HepG2 (cell line): Measurements from ENCODE around the gene MINDY3. TPM values are rescaled to one million over a fixed set of nuclear protein-coding genes. Genes with fewer than 3 reads are reported as not detected.

Experiments used
- ASH2L ChIP-seq: fragments of 300-600, 200-600 bp; sonication (generic); IDR thresholded peaks from 2 replicates; pipeline ENCODE4 v1.7.0; 2017; ENCODE audit warnings: low read depth, mild to moderate bottlenecking, moderate library complexity, mixed read lengths, low read length; ENCODE audit not compliant: insufficient read length
- BRD4 ChIP-seq: sonication (generic); formaldehyde crosslinking; IDR thresholded peaks from 2 replicates; pipeline ENCODE4 v1.4.0; 2020; ENCODE audit warnings: missing genetic modification reagents
- CCAR2 ChIP-seq: fragments of 200-400 bp; formaldehyde crosslinking; optimal IDR thresholded peaks from 2 replicates; pipeline ENCODE3; 2018; ENCODE audit warnings: low read depth, mild to moderate bottlenecking, low read length, moderate library complexity
- DNMT3B ChIP-seq: conservative IDR thresholded peaks from 2 replicates; pipeline ENCODE4 v1.6.1; 2016; ENCODE audit warnings: missing biosample characterization, control low read depth
- GATA4 ChIP-seq: sonication (generic); IDR thresholded peaks from 2 replicates; pipeline ENCODE4 v1.6.1; 2016; ENCODE audit warnings: antibody characterized with exemption, low read depth, borderline replicate concordance
- HIVEP1 ChIP-seq: sonication (generic); formaldehyde crosslinking; IDR thresholded peaks from 2 replicates; pipeline ENCODE4 v1.4.0; 2020; ENCODE audit warnings: mild to moderate bottlenecking, missing genetic modification reagents
- HOXA5 ChIP-seq: sonication (generic); formaldehyde crosslinking; IDR thresholded peaks from 2 replicates; pipeline ENCODE4 v1.4.0; 2020; ENCODE audit warnings: missing genetic modification reagents
- KDM6A ChIP-seq: IDR thresholded peaks from 2 replicates; pipeline ENCODE4 v1.6.1; 2016; ENCODE audit warnings: low read depth
- MATR3 ChIP-seq: sonication (generic); formaldehyde crosslinking; IDR thresholded peaks from 2 replicates; pipeline ENCODE4 v1.4.0; 2020; ENCODE audit warnings: missing genetic modification reagents
- MYC ChIP-seq: sonication (generic); formaldehyde crosslinking; IDR thresholded peaks from 2 replicates; pipeline ENCODE4 v1.9.0; 2021; ENCODE audit warnings: missing genetic modification reagents, borderline replicate concordance
- PHF21A ChIP-seq: sonication (generic); formaldehyde crosslinking; IDR thresholded peaks from 2 replicates; pipeline ENCODE4 v1.5.0; 2020; ENCODE audit warnings: mild to moderate bottlenecking, missing genetic modification reagents
- SP1 ChIP-seq, 2 experiments: fragments of 450-650 bp in 1 of 2; sonication (generic) in 1 of 2; formaldehyde crosslinking in 1 of 2; IDR thresholded peaks; 2 replicates each; pipeline versions ENCODE4 v1.4.0 to v1.6.1; 2016 to 2020; ENCODE audit warnings: missing genetic modification reagents in 1 of 2
- THYN1 ChIP-seq: sonication (generic); formaldehyde crosslinking; IDR thresholded peaks from 2 replicates; pipeline ENCODE4 v1.8.1; 2023; ENCODE audit warnings: low read depth, mild to moderate bottlenecking, moderate library complexity, missing genetic modification reagents, borderline replicate concordance
- ZC3H13 ChIP-seq: sonication (generic); formaldehyde crosslinking; IDR thresholded peaks from 2 replicates; pipeline ENCODE4 v1.8.1; 2023; ENCODE audit warnings: mild to moderate bottlenecking, missing genetic modification reagents, moderate library complexity
- ZFP1 ChIP-seq: IDR thresholded peaks from 2 replicates; pipeline ENCODE4 v1.6.1; 2016
- ZNF232 ChIP-seq: sonication (generic); formaldehyde crosslinking; IDR thresholded peaks from 2 replicates; pipeline ENCODE4 v1.4.0; 2020; ENCODE audit warnings: missing genetic modification reagents, borderline replicate concordance
- ZNF282 ChIP-seq: fragments of 450-650 bp; IDR thresholded peaks from 2 replicates; pipeline ENCODE4 v1.6.1; 2018; ENCODE audit not compliant: partially characterized antibody
- ZNF577 ChIP-seq: sonication (generic); formaldehyde crosslinking; IDR thresholded peaks from 2 replicates; pipeline ENCODE4 v1.4.0; 2020; ENCODE audit warnings: mild to moderate bottlenecking, low read depth, missing genetic modification reagents, borderline replicate concordance
- ZSCAN29 ChIP-seq: sonication (generic); formaldehyde crosslinking; conservative IDR thresholded peaks from 2 replicates; pipeline ENCODE4 v1.4.0; 2020; ENCODE audit warnings: mild to moderate bottlenecking, missing genetic modification reagents
- polyA plus RNA-seq, 8 experiments: library from polyadenylated mRNA; depleted of rRNA in 3 of 8; stranded (reverse) in 7 of 8; unstranded in 1 of 8; fragments of >200 nt; fragmentation: Illumina TruSeq in 4 of 8; extraction: Trizol in 4 of 8; gene quantifications; 2 replicates each; pipeline versions ENCODE4 v1.2.1 to v1.2.3, GENCODE V29; 2011 to 2016; ENCODE audit warnings: low read depth in 4 of 8, missing spikeins in 1 of 8, mixed read lengths in 1 of 8; ENCODE audit not compliant: insufficient read depth in 1 of 8
- total RNA-seq, 5 experiments: library from RNA; depleted of rRNA; stranded (reverse); fragments of >200 nt; fragmentation: Illumina TruSeq; extraction: Trizol; gene quantifications; 2 replicates each; pipeline ENCODE4 v1.2.3, GENCODE V29; 2016; ENCODE audit warnings: low read depth in 1 of 5
- TF ChIP-seq, protein P1 (sequence below): sonication (generic); formaldehyde crosslinking; IDR thresholded peaks from 2 replicates; pipeline ENCODE4 v1.4.0; 2020; ENCODE audit warnings: mild to moderate bottlenecking, missing genetic modification reagents, borderline replicate concordance
- TF ChIP-seq, protein P2 (sequence below): sonication (generic); formaldehyde crosslinking; IDR thresholded peaks from 2 replicates; pipeline ENCODE4 v1.5.0; 2020; ENCODE audit warnings: mild to moderate bottlenecking, missing genetic modification reagents
- TF ChIP-seq, protein P3 (sequence below): sonication (generic); formaldehyde crosslinking; IDR thresholded peaks from 2 replicates; pipeline ENCODE4 v1.4.0; 2020; ENCODE audit warnings: mild to moderate bottlenecking, missing genetic modification reagents

Gene MINDY3
- total and polyA plus RNA-seq, 2 of the 13 experiments (the other 11 are each of a cell fraction or from before 2014, with no cell fraction given), result 6.4 to 17.5 TPM

DNA sequence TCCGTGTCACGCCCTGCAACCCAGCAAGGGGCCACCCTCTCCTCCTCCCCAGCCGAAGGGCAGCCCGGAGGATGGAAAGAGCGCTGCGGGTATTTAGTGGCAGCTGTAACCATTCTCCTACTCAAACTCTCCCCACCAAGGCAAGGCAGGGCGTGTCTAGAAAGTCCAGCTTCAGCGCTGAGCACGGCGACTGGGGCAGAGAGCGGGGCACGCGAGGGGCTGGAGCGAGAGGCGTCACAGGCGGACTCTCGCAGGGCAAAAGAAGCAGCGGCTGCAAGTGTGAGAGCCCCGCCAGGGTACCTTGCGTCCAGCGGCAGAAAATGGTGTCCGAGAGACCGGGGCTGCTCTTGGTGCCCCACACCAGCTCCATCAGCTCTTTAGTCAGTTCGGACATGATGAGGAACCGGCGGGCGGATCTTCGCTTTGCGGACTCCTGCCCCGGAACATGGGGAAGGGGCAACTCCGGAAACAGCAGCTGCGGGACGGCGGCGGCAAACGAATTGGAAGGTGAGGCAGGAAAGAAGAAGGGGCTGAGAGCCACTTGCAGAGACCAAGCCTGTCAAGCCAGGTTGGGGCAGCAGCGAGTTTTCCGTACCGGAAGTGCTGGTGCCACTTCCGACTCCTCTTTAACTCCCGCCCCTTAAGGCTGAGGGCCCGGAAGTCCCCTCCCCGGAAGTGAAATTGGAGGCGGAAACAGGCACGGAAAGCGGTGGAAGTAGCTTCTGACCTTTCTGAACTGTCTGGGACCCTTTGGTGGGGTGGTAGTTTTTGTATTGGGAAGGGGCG, at the start of gene MINDY3 (continued):
- no peak for TF ChIP-seq CCAR2
- no peak for TF ChIP-seq HOXA5 (CRISPR knock-in tag)
- peak; percentile 93 for TF ChIP-seq ASH2L
- TF ChIP-seq ZNF282, result no peak
- no peak for TF ChIP-seq ZNF577 (CRISPR knock-in tag)
- peak; percentile 54; the same call in 1 of the 2 replicates for TF ChIP-seq PHF21A (CRISPR knock-in tag)
- TF ChIP-seq SP1 (IDR thresholded peaks at IDR 0.05), result no peak
- no peak for TF ChIP-seq SP1 (CRISPR knock-in tag; IDR thresholded peaks at IDR 0.05)
- TF ChIP-seq, protein P1, sequence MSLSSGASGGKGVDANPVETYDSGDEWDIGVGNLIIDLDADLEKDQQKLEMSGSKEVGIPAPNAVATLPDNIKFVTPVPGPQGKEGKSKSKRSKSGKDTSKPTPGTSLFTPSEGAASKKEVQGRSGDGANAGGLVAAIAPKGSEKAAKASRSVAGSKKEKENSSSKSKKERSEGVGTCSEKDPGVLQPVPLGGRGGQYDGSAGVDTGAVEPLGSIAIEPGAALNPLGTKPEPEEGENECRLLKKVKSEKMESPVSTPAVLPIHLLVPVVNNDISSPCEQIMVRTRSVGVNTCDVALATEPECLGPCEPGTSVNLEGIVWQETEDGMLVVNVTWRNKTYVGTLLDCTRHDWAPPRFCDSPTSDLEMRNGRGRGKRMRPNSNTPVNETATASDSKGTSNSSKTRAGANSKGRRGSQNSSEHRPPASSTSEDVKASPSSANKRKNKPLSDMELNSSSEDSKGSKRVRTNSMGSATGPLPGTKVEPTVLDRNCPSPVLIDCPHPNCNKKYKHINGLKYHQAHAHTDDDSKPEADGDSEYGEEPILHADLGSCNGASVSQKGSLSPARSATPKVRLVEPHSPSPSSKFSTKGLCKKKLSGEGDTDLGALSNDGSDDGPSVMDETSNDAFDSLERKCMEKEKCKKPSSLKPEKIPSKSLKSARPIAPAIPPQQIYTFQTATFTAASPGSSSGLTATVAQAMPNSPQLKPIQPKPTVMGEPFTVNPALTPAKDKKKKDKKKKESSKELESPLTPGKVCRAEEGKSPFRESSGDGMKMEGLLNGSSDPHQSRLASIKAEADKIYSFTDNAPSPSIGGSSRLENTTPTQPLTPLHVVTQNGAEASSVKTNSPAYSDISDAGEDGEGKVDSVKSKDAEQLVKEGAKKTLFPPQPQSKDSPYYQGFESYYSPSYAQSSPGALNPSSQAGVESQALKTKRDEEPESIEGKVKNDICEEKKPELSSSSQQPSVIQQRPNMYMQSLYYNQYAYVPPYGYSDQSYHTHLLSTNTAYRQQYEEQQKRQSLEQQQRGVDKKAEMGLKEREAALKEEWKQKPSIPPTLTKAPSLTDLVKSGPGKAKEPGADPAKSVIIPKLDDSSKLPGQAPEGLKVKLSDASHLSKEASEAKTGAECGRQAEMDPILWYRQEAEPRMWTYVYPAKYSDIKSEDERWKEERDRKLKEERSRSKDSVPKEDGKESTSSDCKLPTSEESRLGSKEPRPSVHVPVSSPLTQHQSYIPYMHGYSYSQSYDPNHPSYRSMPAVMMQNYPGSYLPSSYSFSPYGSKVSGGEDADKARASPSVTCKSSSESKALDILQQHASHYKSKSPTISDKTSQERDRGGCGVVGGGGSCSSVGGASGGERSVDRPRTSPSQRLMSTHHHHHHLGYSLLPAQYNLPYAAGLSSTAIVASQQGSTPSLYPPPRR, result no peak
- no peak for TF ChIP-seq THYN1 (CRISPR knock-in tag)
- TF ChIP-seq KDM6A, result no peak
- TF ChIP-seq GATA4, result 0 out of 2 replicates have a peak, but pooled peaks have one; percentile 24
- 0 out of 2 replicates have a peak, but pooled peaks have one; percentile 15 for TF ChIP-seq MYC (CRISPR knock-in tag)
- TF ChIP-seq ZSCAN29, result 0 out of 2 replicates have a peak, but pooled peaks have one; percentile 36
- no peak for TF ChIP-seq DNMT3B
- TF ChIP-seq ZFP1 (CRISPR knock-in tag), result no peak
- TF ChIP-seq MATR3, result no peak
- no peak for TF ChIP-seq ZNF232 (CRISPR knock-in tag)
- peak; percentile 64; the same call in 1 of the 2 replicates for TF ChIP-seq HIVEP1 (CRISPR knock-in tag)
- TF ChIP-seq, protein P2, sequence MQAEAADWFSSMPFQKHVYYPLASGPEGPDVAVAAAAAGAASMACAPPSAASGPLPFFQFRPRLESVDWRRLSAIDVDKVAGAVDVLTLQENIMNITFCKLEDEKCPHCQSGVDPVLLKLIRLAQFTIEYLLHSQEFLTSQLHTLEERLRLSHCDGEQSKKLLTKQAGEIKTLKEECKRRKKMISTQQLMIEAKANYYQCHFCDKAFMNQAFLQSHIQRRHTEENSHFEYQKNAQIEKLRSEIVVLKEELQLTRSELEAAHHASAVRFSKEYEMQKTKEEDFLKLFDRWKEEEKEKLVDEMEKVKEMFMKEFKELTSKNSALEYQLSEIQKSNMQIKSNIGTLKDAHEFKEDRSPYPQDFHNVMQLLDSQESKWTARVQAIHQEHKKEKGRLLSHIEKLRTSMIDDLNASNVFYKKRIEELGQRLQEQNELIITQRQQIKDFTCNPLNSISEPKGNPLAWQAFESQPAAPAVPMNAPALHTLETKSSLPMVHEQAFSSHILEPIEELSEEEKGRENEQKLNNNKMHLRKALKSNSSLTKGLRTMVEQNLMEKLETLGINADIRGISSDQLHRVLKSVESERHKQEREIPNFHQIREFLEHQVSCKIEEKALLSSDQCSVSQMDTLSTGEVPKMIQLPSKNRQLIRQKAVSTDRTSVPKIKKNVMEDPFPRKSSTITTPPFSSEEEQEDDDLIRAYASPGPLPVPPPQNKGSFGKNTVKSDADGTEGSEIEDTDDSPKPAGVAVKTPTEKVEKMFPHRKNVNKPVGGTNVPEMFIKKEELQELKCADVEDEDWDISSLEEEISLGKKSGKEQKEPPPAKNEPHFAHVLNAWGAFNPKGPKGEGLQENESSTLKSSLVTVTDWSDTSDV, result no peak; the same call in 1 of the 2 replicates
- no peak for TF ChIP-seq BRD4 (CRISPR knock-in tag)
- 0 out of 2 replicates have a peak, but pooled peaks have one; percentile 67 for TF ChIP-seq ZC3H13 (CRISPR knock-in tag)
- TF ChIP-seq, protein P3, sequence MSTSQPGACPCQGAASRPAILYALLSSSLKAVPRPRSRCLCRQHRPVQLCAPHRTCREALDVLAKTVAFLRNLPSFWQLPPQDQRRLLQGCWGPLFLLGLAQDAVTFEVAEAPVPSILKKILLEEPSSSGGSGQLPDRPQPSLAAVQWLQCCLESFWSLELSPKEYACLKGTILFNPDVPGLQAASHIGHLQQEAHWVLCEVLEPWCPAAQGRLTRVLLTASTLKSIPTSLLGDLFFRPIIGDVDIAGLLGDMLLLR (CRISPR knock-in tag), result no peak
